ENCODE results near the gene CRIP1.

DNA sequence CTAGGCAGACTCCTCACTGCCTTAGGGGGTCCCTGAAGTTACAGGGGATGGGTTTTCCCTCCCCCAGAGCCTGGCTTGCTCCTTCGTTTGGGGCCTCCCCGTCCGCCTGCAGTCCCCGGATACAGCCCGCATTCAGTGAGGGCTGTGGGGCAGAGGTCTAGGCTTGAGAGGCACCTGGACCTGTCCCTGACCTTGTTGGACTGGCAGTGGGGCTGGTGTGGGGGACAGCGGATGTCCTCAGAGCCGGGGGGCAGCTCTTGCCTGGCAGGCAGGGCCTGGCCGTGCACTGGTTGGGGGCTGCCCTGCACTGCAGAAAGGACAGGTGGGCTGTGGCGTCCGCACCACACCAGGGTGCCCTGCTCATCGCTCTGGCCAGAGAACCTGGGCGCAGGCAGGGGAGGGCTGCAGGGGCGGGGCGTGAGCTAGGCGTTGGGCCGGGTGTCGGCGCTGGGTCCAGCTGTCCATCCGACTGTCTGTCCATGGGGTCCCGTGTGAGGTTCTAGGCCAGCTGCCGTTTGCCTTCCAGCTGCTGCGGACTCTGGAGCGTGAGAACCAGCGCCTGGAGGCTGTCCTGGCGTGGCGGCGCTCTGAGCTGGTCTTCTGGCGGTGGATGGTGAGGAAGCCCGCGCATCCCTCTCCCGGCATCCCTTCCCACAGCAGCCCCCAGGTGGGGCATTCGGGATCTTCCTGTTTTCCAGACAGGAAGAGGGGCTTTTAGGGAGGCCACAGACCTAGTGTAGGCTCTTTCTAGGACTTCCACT lies 10.3 kb downstream of the CRIP1 start:
- TF ChIP-seq, protein P1, sequence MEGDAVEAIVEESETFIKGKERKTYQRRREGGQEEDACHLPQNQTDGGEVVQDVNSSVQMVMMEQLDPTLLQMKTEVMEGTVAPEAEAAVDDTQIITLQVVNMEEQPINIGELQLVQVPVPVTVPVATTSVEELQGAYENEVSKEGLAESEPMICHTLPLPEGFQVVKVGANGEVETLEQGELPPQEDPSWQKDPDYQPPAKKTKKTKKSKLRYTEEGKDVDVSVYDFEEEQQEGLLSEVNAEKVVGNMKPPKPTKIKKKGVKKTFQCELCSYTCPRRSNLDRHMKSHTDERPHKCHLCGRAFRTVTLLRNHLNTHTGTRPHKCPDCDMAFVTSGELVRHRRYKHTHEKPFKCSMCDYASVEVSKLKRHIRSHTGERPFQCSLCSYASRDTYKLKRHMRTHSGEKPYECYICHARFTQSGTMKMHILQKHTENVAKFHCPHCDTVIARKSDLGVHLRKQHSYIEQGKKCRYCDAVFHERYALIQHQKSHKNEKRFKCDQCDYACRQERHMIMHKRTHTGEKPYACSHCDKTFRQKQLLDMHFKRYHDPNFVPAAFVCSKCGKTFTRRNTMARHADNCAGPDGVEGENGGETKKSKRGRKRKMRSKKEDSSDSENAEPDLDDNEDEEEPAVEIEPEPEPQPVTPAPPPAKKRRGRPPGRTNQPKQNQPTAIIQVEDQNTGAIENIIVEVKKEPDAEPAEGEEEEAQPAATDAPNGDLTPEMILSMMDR (IDR thresholded peaks at IDR 0.05; ENCODE audit: low read length): no peak
- no peak for TF ChIP-seq EZH2 (IDR thresholded peaks at IDR 0.05; ENCODE audit: borderline replicate concordance, low read length)
